ENCODE data around the gene PCDH15.

GRCh38 chr10:54368984-54369383 is 432.0 kb downstream of the PCDH15 start:
- TF ChIP-seq POLR2A (IDR thresholded peaks at IDR 0.05; ENCODE audit: low read depth, low read length) (no peak), CTCF (conservative IDR thresholded peaks at IDR 0.05; ENCODE audit: low read depth, low read length) (no peak)

Data from IMR-90 (cell line).